ENCODE measurements around the gene MCUR1. TPM values are rescaled to one million over a fixed set of nuclear protein-coding genes. Genes with fewer than 3 reads are reported as not detected.
A peak's percentile ranks its signal among the peaks of the same experiment; 100 is the strongest.
"Not testable (repeated sequence)": the region's sequence is repeated elsewhere in the genome, so short reads cannot be mapped to it uniquely, and the experiment has no call there.

Gene MCUR1
- polyA plus RNA-seq, 1 experiment, result 6.2 TPM

GRCh38 chr6:13794184-13794583 lies 20.2 kb downstream of the MCUR1 start:
- Histone ChIP-seq H3K4me3 (ENCODE audit: low read depth, low read length) (no peak overlapping the region), H3K27me3 (ENCODE audit: control insufficient read depth, insufficient read depth, low read length) (no peaks in the 10 kb centered on the region), H3K36me3 (ENCODE audit: control insufficient read depth, insufficient read depth, low read length) (no peaks in the 10 kb centered on the region)
- peak; percentile 11 for DNase-seq (ENCODE audit: low read depth)
- POLR2A ChIA-PET, result no interaction called here
- CTCF ChIA-PET, result interaction anchor here (0.6 to 2.8 kb wide), 5 partner anchors 17 to 273 kb away, joined by 3 to 20 read pairs (median 4); partner anchors contain the start of gene MCUR1
- TF ChIP-seq CTCF (IDR thresholded peaks at IDR 0.05; ENCODE audit: insufficient read depth, low read depth, low read length), result no peak

- ChIA-PET CTCF (interaction anchor here (0.9 to 1.5 kb wide), 3 partner anchors 27 to 277 kb away, joined by 3 read pairs; no protein-coding TSS in a partner anchor), POLR2A (interaction anchor here (0.7 kb wide), 1 partner anchor 174 kb away, joined by 4 read pairs; the partner anchor contains the start of gene NOL7)
- H3K27me3 ChIP-seq (ENCODE audit: control insufficient read depth, insufficient read depth, low read length), result no peaks in the 10 kb centered on the region
- no peak for TF ChIP-seq CTCF (IDR thresholded peaks at IDR 0.05; ENCODE audit: insufficient read depth, low read depth, low read length)
- H3K4me3 ChIP-seq (ENCODE audit: low read depth, low read length), result no peak overlapping the region
- no peaks in the 10 kb centered on the region for H3K36me3 ChIP-seq (ENCODE audit: control insufficient read depth, insufficient read depth, low read length)
- DNase-seq (ENCODE audit: low read depth), result no peak
Measured at GRCh38 chr6:13789746-13790145, 24.6 kb downstream of the MCUR1 start.

DNA sequence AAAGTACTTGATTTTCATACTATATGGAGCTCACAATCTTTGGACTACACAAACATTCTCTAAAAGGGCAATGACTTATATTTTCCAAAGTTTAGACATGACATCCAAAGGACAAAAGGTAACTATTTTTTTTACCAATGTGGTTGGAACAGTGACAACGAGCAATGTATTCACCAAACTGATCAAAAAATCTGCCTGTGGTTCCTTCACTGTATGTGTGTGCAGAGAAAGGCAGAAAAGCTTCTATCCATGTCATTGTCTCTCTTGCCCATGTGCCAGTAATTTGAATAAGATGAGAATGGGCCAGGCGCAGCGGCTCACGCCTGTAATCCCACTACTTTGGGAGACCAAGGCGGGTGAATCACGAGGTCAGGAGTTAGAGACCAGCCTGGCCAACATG lies 25.5 kb downstream of the MCUR1 start:
- DNase-seq (ENCODE audit: low read depth), result no peak
- POLR2A ChIA-PET, result no interaction called here
- CTCF ChIA-PET, result interaction anchor here (1.2 to 1.5 kb wide), 2 partner anchors 26 to 278 kb away, joined by 3 read pairs; no protein-coding TSS in a partner anchor
- Histone ChIP-seq H3K27me3 (ENCODE audit: control insufficient read depth, insufficient read depth, low read length) (no peaks in the 10 kb centered on the region), H3K4me3 (ENCODE audit: low read depth, low read length) (no peak overlapping the region), H3K36me3 (ENCODE audit: control insufficient read depth, insufficient read depth, low read length) (no peaks in the 10 kb centered on the region)
- TF ChIP-seq CTCF (IDR thresholded peaks at IDR 0.05; ENCODE audit: insufficient read depth, low read depth, low read length), result no peak

- H3K27me3 ChIP-seq (ENCODE audit: control insufficient read depth, insufficient read depth, low read length), result no peaks in the 10 kb centered on the region
- H3K36me3 ChIP-seq (ENCODE audit: control insufficient read depth, insufficient read depth, low read length), result no peaks in the 10 kb centered on the region
- no peak for TF ChIP-seq CTCF (IDR thresholded peaks at IDR 0.05; ENCODE audit: insufficient read depth, low read depth, low read length)
- no peak overlapping the region for H3K4me3 ChIP-seq (ENCODE audit: low read depth, low read length)
- DNase-seq (ENCODE audit: low read depth), result no peak
- ChIA-PET CTCF (interaction anchor here (2.2 kb wide), 1 partner anchor 9 kb away, joined by 9 read pairs; no protein-coding TSS in a partner anchor), POLR2A (no interaction called here)
Measured at GRCh38 chr6:13787137-13787536, 27.2 kb downstream of the MCUR1 start.

- H3K36me3 ChIP-seq (ENCODE audit: control insufficient read depth, insufficient read depth, low read length); H3K4me3 ChIP-seq (ENCODE audit: low read depth, low read length); H3K27me3 ChIP-seq (ENCODE audit: control insufficient read depth, insufficient read depth, low read length); POLR2A ChIA-PET; DNase-seq (ENCODE audit: low read depth); CTCF ChIA-PET: not testable (repeated sequence)
Measured at GRCh38 chr6:13780162-13780561, 34.2 kb downstream of the MCUR1 start.

DNA sequence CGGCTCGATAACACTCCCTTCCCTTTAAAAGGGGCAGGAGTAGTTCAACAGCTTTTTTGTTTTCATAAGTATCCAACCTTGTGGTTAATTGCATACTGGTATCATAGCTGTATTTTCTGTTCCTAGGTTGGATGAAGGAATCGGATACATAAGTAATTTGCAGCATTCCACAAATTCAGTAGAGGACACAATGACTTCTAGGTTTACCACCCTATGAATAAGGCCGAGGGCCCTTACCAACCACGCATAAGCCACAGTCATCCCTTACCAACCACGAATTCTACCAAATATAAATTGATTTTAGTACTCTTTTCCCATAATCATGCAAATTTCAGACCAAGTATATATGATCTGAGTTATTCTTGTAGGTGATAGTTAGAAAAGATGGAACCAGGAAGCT lies 36.3 kb downstream of the MCUR1 start:
- Histone ChIP-seq H3K36me3 (ENCODE audit: control insufficient read depth, insufficient read depth, low read length) (no peaks in the 10 kb centered on the region), H3K4me3 (ENCODE audit: low read depth, low read length) (no peak overlapping the region), H3K27me3 (ENCODE audit: control insufficient read depth, insufficient read depth, low read length) (no peaks in the 10 kb centered on the region)
- DNase-seq (ENCODE audit: low read depth), result no peak
- ChIA-PET CTCF (interaction anchor here (1.1 kb wide), 1 partner anchor 9 kb away, joined by 4 read pairs; no protein-coding TSS in a partner anchor), POLR2A (no interaction called here)
- no peak for TF ChIP-seq CTCF (IDR thresholded peaks at IDR 0.05; ENCODE audit: insufficient read depth, low read depth, low read length)
